ENCODE results near the gene DPAGT1. TPM values are rescaled to one million over a fixed set of nuclear protein-coding genes. Genes with fewer than 3 reads are reported as not detected.

Gene DPAGT1
- total RNA-seq, 1 experiment from 2014 or later, result 41.1 TPM

DNA sequence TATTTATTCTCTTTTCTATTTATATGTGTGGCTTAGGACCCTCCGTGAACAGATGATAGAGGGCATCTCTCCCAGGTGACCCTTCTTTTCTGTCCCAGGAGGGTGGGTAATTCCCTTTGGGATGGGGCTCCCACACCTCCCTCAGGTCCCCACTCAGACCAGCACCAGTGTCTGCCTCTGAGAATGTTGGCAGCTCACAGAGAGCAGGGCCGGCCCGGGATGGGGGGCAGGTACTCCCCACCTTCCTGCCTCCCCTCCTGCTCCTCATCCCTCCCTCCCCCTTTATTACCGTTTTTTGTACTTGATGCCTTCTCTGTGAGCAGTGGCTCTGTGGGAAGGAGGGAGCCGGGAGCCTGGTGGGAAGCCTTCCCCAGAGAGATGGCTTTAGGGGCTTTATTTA is 14.9 kb upstream of the DPAGT1 start:
- CTCF ChIA-PET, result no interaction called here
- POLR2A ChIA-PET (ENCODE audit: unreplicated experiment), result no interaction called here

GRCh38 chr11:119116235-119116594 is 14.6 kb upstream of the DPAGT1 start:
- no peaks in the 10 kb centered on the region for H4K20me1 ChIP-seq (ENCODE audit: insufficient read depth)
- peaks cover 7% of the 10 kb centered on the region; the same call in 1 of the 2 replicates for H3K36me3 ChIP-seq (ENCODE audit: low read depth)
- no TSS peak for BruUV-seq (replicated peaks)
- H3K27me3 ChIP-seq (ENCODE audit: insufficient read depth, low read depth), result no peaks in the 10 kb centered on the region
- H3K9me2 ChIP-seq (ENCODE audit: insufficient read depth), result no peaks in the 10 kb centered on the region
- H3K9me3 ChIP-seq (ENCODE audit: insufficient read depth, low read depth), result no peaks in the 10 kb centered on the region
- ChIA-PET CTCF (no interaction called here), POLR2A (ENCODE audit: unreplicated experiment) (no interaction called here)
- no peak overlapping the region for H3K27ac ChIP-seq
- H3F3A ChIP-seq (ENCODE audit: insufficient read depth, low read depth), result peaks cover 14% of the 10 kb centered on the region; the same call in 1 of the 2 replicates
- H3K4me3 ChIP-seq, result no peak overlapping the region
- TF ChIP-seq, protein P1, sequence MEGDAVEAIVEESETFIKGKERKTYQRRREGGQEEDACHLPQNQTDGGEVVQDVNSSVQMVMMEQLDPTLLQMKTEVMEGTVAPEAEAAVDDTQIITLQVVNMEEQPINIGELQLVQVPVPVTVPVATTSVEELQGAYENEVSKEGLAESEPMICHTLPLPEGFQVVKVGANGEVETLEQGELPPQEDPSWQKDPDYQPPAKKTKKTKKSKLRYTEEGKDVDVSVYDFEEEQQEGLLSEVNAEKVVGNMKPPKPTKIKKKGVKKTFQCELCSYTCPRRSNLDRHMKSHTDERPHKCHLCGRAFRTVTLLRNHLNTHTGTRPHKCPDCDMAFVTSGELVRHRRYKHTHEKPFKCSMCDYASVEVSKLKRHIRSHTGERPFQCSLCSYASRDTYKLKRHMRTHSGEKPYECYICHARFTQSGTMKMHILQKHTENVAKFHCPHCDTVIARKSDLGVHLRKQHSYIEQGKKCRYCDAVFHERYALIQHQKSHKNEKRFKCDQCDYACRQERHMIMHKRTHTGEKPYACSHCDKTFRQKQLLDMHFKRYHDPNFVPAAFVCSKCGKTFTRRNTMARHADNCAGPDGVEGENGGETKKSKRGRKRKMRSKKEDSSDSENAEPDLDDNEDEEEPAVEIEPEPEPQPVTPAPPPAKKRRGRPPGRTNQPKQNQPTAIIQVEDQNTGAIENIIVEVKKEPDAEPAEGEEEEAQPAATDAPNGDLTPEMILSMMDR (conservative IDR thresholded peaks at IDR 0.05), result no peak
- no peak for TF ChIP-seq EZH2 (IDR thresholded peaks at IDR 0.05; ENCODE audit: low read depth)
- H3K79me2 ChIP-seq (ENCODE audit: low read depth), result no peaks in the 10 kb centered on the region
- DNase-seq, result no peak
- intact Hi-C loops (cut with micrococcal nuclease; ENCODE audit: unreplicated experiment), result no loop called here
- no peak overlapping the region for H2AFZ ChIP-seq
- H3K4me1 ChIP-seq (replicated peaks; ENCODE audit: insufficient read depth), result peaks cover 11% of the 10 kb centered on the region
- no peak overlapping the region for H3K4me2 ChIP-seq

More for the DNA sequence above, 14.9 kb upstream of the DPAGT1 start:
- BruUV-seq (replicated peaks), result no TSS peak
- Histone ChIP-seq H3K9me2 (ENCODE audit: insufficient read depth) (no peaks in the 10 kb centered on the region), H2AFZ (no peak overlapping the region), H3K27ac (no peak overlapping the region), H3F3A (ENCODE audit: insufficient read depth, low read depth) (peaks cover 14% of the 10 kb centered on the region; the same call in 1 of the 2 replicates), H3K79me2 (ENCODE audit: low read depth) (peaks cover 2% of the 10 kb centered on the region), H3K36me3 (ENCODE audit: low read depth) (0 out of 2 replicates have a peak, but pooled peaks cover 3% of the 10 kb centered on the region), H3K4me1 (replicated peaks; ENCODE audit: insufficient read depth) (peaks cover 11% of the 10 kb centered on the region), H3K27me3 (ENCODE audit: insufficient read depth, low read depth) (no peaks in the 10 kb centered on the region), H3K9me3 (ENCODE audit: insufficient read depth, low read depth) (no peaks in the 10 kb centered on the region), H3K4me3 (no peak overlapping the region), H4K20me1 (ENCODE audit: insufficient read depth) (no peaks in the 10 kb centered on the region), H3K4me2 (no peak overlapping the region)
- intact Hi-C loops (cut with micrococcal nuclease; ENCODE audit: unreplicated experiment), result no loop called here
- DNase-seq, result no peak
- TF ChIP-seq, protein P1 (conservative IDR thresholded peaks at IDR 0.05), result no peak
- TF ChIP-seq EZH2 (IDR thresholded peaks at IDR 0.05; ENCODE audit: low read depth), result no peak

DNA sequence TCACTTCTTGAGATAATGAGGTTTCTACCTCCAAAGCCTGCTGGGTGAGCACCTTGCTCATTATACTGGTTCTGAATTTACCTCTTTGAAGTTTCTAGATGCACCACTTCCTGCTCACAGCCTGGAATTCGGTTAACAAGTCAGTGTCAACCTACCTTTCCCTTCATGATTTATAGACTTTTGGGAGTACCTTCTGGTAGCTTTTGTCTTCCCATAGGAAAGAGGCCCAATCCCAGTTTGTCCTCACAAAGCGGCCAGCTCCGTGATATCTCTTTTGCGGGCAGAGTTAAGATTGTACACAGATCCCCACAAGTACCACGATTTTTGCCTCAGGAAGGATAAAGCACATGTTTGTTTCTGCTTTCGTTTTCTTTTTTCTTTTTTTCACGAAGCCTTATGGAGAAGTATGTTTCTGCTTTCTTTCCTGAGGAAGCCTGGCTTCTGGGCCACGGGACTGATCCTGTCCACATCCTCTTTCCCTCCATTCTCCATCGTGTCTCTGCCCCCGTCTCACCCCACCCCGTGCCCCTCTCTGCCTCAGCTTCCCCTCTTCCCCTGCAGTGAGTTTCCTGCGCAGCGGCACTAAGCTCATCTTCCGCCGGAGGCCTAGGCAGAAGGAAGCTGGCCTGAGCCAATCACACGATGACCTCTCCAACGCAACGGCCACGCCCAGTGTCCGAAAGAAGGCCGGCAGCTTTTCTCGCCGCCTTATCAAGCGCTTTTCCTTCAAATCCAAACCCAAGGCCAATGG is 14.0 kb upstream of the DPAGT1 start:
- Histone ChIP-seq H3K9me2 (ENCODE audit: insufficient read depth) (no peaks in the 10 kb centered on the region), H3K4me2 (no peak overlapping the region), H3K27ac (no peak overlapping the region), H3K9me3 (ENCODE audit: insufficient read depth, low read depth) (no peaks in the 10 kb centered on the region), H3K4me3 (no peak overlapping the region), H4K20me1 (ENCODE audit: insufficient read depth) (no peaks in the 10 kb centered on the region), H3K27me3 (ENCODE audit: insufficient read depth, low read depth) (no peaks in the 10 kb centered on the region), H3F3A (ENCODE audit: insufficient read depth, low read depth) (peaks cover 14% of the 10 kb centered on the region; the same call in 1 of the 2 replicates), H3K36me3 (ENCODE audit: low read depth) (peaks cover 9% of the 10 kb centered on the region; the same call in 1 of the 2 replicates), H3K79me2 (ENCODE audit: low read depth) (no peaks in the 10 kb centered on the region), H2AFZ (no peak overlapping the region), H3K4me1 (replicated peaks; ENCODE audit: insufficient read depth) (peaks cover 9% of the 10 kb centered on the region)
- intact Hi-C loops (cut with micrococcal nuclease; ENCODE audit: unreplicated experiment), result no loop called here
- CTCF ChIA-PET, result no interaction called here
- POLR2A ChIA-PET (ENCODE audit: unreplicated experiment), result no interaction called here
- TF ChIP-seq EZH2 (IDR thresholded peaks at IDR 0.05; ENCODE audit: low read depth), result no peak
- TF ChIP-seq, protein P1 (conservative IDR thresholded peaks at IDR 0.05), result no peak
- DNase-seq, result no peak
- no TSS peak for BruUV-seq (replicated peaks)

Measured in PC-9 (cell line).